T-cell (primary cell): Measurements from ENCODE around the gene ACSM4. TPM values are rescaled to one million over a fixed set of nuclear protein-coding genes. Genes with fewer than 3 reads are reported as not detected.
"Not testable (repeated sequence)": the region's sequence is repeated elsewhere in the genome, so short reads cannot be mapped to it uniquely, and the experiment has no call there.

Experiments
- ATAC-seq, 4 experiments: fragments of 200-7000 bp in 3 of 4; fragments of 150-1000 bp in 1 of 4; cut with Tn5 transposase; replicated peaks in 1 of 4; 1 replicate in 3 of 4; 2 replicates in 1 of 4; pipeline ENCODE4 v1.10.0; 2021; ENCODE audit warnings: moderate library complexity in 3 of 4, mild to moderate bottlenecking in 2 of 4, moderate number of reproducible peaks in 1 of 4
- CTCF ChIA-PET, 2 donors: fragments of 300-600 bp; sonication (Branson Sonifier 250); formaldehyde crosslinking; loops; one replicate each; lab custom pipeline; 2022; ENCODE audit warnings: antibody characterized with exemption in 2 of 2; lab: Charles Lee
- POLR2A ChIA-PET, 2 donors: fragments of 300-600 bp; sonication (Branson Sonifier 250); formaldehyde crosslinking; loops; one replicate each; lab custom pipeline; 2022; ENCODE audit warnings: antibody characterized with exemption in 2 of 2; lab: Charles Lee
- DNase-seq, 35 experiments: peaks; one replicate each; pipeline versions ENCODE4 v3.0.0 to v3.0.0-alpha.2; 2013 to 2023
- H3K27ac ChIP-seq: one replicate; pipeline ENCODE4 v1.5.1; 2013; ENCODE audit warnings: low read length
- H3K27me3 ChIP-seq, 2 experiments: replicated peaks in 1 of 2; 1 replicate in 1 of 2; 2 replicates in 1 of 2; pipeline versions ENCODE4 v1.6.1 to v1.7.0; 2013; ENCODE audit warnings: low read length in 1 of 2, mixed read lengths in 1 of 2; ENCODE audit not compliant: control insufficient read depth in 2 of 2, insufficient read depth in 2 of 2; ENCODE audit errors: extremely low read depth in 1 of 2
- H3K36me3 ChIP-seq, 2 donors: 1 replicate in 1 of 2; 2 replicates in 1 of 2; pipeline versions ENCODE4 v1.6.1 to v1.7.0; 2013; ENCODE audit warnings: low read length in 1 of 2; ENCODE audit not compliant: control insufficient read depth in 2 of 2, insufficient read depth in 1 of 2; ENCODE audit errors: extremely low read depth in 1 of 2
- H3K4me1 ChIP-seq, 2 experiments: 1 replicate in 1 of 2; 2 replicates in 1 of 2; pipeline versions ENCODE4 v1.6.1 to v1.7.0; 2013; ENCODE audit warnings: low read length in 2 of 2, mixed read lengths in 1 of 2; ENCODE audit not compliant: insufficient read depth in 2 of 2, control insufficient read depth in 1 of 2; ENCODE audit errors: extremely low read depth in 1 of 2
- H3K4me3 ChIP-seq, 2 donors: 1 replicate in 1 of 2; 2 replicates in 1 of 2; pipeline versions ENCODE4 v1.5.1 to v1.7.0; 2013; ENCODE audit warnings: mild to moderate bottlenecking in 2 of 2, low read length in 1 of 2, moderate library complexity in 1 of 2; ENCODE audit not compliant: control insufficient read depth in 1 of 2; ENCODE audit errors: extremely low read depth in 1 of 2
- H3K9me3 ChIP-seq: 2 replicates; pipeline ENCODE4 v1.7.0; 2013
- H3K27ac Mint-ChIP-seq, 2 donors: one replicate each; pipeline ENCODE4 v1.8.0; 2020 to 2021; ENCODE audit warnings: mild to moderate bottlenecking in 2 of 2, mixed read lengths in 2 of 2
- H3K27me3 Mint-ChIP-seq, 2 donors: one replicate each; pipeline ENCODE4 v1.8.0; 2021 to 2022; ENCODE audit warnings: mixed read lengths in 2 of 2
- H3K36me3 Mint-ChIP-seq: one replicate; pipeline ENCODE4 v1.8.0; 2021; ENCODE audit warnings: mixed read lengths
- H3K4me1 Mint-ChIP-seq, 3 donors: one replicate each; pipeline ENCODE4 v1.8.0; 2020 to 2022; ENCODE audit warnings: mixed read lengths in 3 of 3, mild to moderate bottlenecking in 1 of 3
- H3K4me3 Mint-ChIP-seq, 3 donors: one replicate each; pipeline ENCODE4 v1.8.0; 2020 to 2022; ENCODE audit warnings: mild to moderate bottlenecking in 3 of 3, mixed read lengths in 3 of 3, moderate library complexity in 3 of 3
- H3K9me3 Mint-ChIP-seq, 3 donors: one replicate each; pipeline ENCODE4 v1.8.0; 2020 to 2022; ENCODE audit warnings: mixed read lengths in 3 of 3
- WGBS: methylation state at CpG from one replicate; pipeline ENCODE4 v1.1.5; 2013; ENCODE audit warnings: missing lambda C conversion rate; ENCODE audit not compliant: insufficient coverage; 5-methylcytosine and 5-hydroxymethylcytosine counted together
- total RNA-seq, 35 experiments: library from RNA in 6 of 35; stranded (reverse) in 6 of 35; fragments of 120-200 nt in 1 of 35; gene quantifications; one replicate each; pipeline versions ENCODE4 v1.2.1 to v1.2.4 and lab custom pipeline; 2013 to 2026

Gene ACSM4
- total RNA-seq, 5 donors from 2014 or later (not counting 1 experiment from before 2014, with no cell fraction given): not detected

- CTCF ChIA-PET, H3K4me3 Mint-ChIP-seq, H3K27ac ChIP-seq, POLR2A ChIA-PET, H3K4me1 ChIP-seq, H3K36me3 Mint-ChIP-seq, DNase-seq, H3K9me3 Mint-ChIP-seq, H3K27me3 ChIP-seq, H3K4me1 Mint-ChIP-seq, H3K27ac Mint-ChIP-seq, ATAC-seq, H3K9me3 ChIP-seq, H3K4me3 ChIP-seq, H3K36me3 ChIP-seq: not testable (repeated sequence)
- H3K27me3 Mint-ChIP-seq: peaks cover 12 to 26% of the 10 kb centered on the region in 2 donors
Measured at GRCh38 chr12:7275482-7275881, 28.4 kb upstream of the ACSM4 start.

DNA sequence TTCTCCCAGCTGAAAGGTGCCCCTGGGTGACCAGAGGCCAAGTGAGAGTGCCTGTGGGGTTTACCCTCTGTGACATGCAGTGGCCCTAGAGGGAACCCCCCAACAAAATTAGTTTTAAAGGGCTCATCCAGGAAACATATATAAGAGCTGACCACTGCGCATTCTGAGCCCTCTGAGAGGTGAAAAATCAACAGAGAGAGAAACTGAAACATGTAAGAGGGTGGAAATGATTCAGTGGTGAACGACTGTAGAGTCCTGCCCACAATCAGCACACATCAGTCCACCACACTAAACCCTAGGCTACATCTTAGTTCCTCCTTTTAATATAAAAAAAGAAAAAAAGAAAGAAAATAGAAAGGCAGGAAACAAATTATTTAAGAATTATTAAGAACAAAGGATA, 21.0 kb upstream of the ACSM4 start:
- Histone ChIP-seq H3K36me3 (no peaks in the 10 kb centered on the region), H3K27me3 (peaks cover 0 to 15% of the 10 kb centered on the region in 2 experiments), H3K4me1 (no peaks in the 10 kb centered on the region), H3K27ac (no peak overlapping the region), H3K9me3 (no peaks in the 10 kb centered on the region), H3K4me3 (no peak overlapping the region)
- Mint-ChIP-seq H3K36me3 (no peaks in the 10 kb centered on the region), H3K9me3 (peaks cover 5 to 26% (median 21%) of the 10 kb centered on the region in 3 donors), H3K27me3 (peaks cover 42 to 45% of the 10 kb centered on the region in 2 donors), H3K4me1 (no peaks in the 10 kb centered on the region), H3K27ac (no peak overlapping the region), H3K4me3 (no peak overlapping the region)
- no CpG with 5 or more reads among the region's 2 CpGs for WGBS
- ChIA-PET CTCF (no interaction called here), POLR2A (no interaction called here)
- no peak for DNase-seq
- no peak for ATAC-seq

DNA sequence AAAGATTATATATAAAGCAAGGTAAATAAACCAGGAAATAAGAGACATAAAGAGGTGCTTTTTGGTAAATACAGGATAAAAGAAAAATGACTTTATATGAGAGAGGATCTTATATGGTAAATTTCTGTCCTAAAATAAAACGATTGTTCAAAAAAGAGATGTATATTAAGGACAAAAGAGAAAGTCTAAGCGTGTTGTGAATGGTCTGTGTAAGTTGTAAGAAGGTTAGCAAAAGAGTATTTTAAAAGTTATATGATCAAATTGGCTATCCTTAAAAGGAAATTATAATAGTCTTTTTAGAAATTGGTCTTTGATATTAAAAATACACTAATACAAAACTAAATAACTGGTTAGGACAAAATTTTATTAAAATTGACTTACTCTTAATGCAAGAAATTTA, 14.1 kb upstream of the ACSM4 start:
- Histone ChIP-seq H3K9me3 (no peaks in the 10 kb centered on the region), H3K36me3 (no peaks in the 10 kb centered on the region), H3K4me3 (no peak overlapping the region), H3K27ac (no peak overlapping the region), H3K4me1 (no peaks in the 10 kb centered on the region), H3K27me3 (no peaks in the 10 kb centered on the region)
- POLR2A ChIA-PET: no interaction called here
- H3K4me3 Mint-ChIP-seq: no peak overlapping the region
- no peak for ATAC-seq
- no peaks in the 10 kb centered on the region for H3K36me3 Mint-ChIP-seq
- WGBS: no CpG with 5 or more reads among the region's 2 CpGs
- peaks cover 16 to 27% of the 10 kb centered on the region in 2 donors for H3K27me3 Mint-ChIP-seq
- H3K4me1 Mint-ChIP-seq: no peaks in the 10 kb centered on the region
- H3K9me3 Mint-ChIP-seq: peaks cover 9 to 29% (median 24%) of the 10 kb centered on the region in 3 donors
- no peak overlapping the region for H3K27ac Mint-ChIP-seq
- CTCF ChIA-PET: interaction anchor here in 1 of 2 donors (0.7 kb wide), 1 partner anchor 284 kb away, joined by 3 read pairs; no protein-coding TSS in a partner anchor
- no peak for DNase-seq

DNA sequence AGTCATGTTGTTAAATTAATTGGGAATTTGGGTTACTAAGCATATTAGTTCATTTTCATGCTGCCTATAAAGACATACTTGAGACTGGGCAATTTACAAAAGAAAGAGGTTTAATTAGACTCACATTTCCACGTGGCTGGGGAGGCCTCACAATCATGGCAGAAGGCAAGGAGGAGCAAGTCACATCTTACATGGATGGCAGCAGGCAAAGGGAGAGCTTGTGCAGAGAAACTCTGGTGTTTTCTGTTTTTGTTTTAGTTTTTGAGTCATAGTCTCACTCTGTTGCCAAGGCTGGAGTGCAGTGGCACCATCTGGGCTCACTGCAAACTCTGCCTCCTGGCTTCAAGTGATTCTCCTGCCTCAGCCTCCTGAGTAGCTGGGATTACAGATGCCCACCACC, 13.3 kb upstream of the ACSM4 start:
- H3K4me3 Mint-ChIP-seq, POLR2A ChIA-PET: not testable (repeated sequence)

GRCh38 chr12:7292300-7292699, 11.6 kb upstream of the ACSM4 start:
- Mint-ChIP-seq H3K4me1 (no peaks in the 10 kb centered on the region), H3K4me3 (no peak overlapping the region), H3K36me3 (no peaks in the 10 kb centered on the region), H3K27me3 (peaks cover 12 to 16% of the 10 kb centered on the region in 2 donors), H3K27ac (no peak overlapping the region), H3K9me3 (peaks cover 4 to 15% (median 4%) of the 10 kb centered on the region in 3 donors)
- 83% methylated on average over 1 of the region's 2 CpGs for WGBS
- DNase-seq (no peak), ATAC-seq (no peak)
- H3K4me3 ChIP-seq: no peak overlapping the region
- POLR2A ChIA-PET: no interaction called here
- no peaks in the 10 kb centered on the region for H3K36me3 ChIP-seq
- H3K27ac ChIP-seq: no peak overlapping the region
- CTCF ChIA-PET: no interaction called here
- H3K27me3 ChIP-seq: no peaks in the 10 kb centered on the region
- H3K9me3 ChIP-seq: no peaks in the 10 kb centered on the region
- H3K4me1 ChIP-seq: no peaks in the 10 kb centered on the region

More for the DNA sequence above, 13.3 kb upstream of the ACSM4 start:
- H3K36me3 ChIP-seq, DNase-seq, CTCF ChIA-PET, H3K4me1 Mint-ChIP-seq, H3K27ac ChIP-seq, H3K4me1 ChIP-seq, H3K27ac Mint-ChIP-seq, H3K36me3 Mint-ChIP-seq, H3K4me3 ChIP-seq, H3K27me3 ChIP-seq, ATAC-seq, H3K9me3 ChIP-seq: not testable (repeated sequence)
- H3K27me3 Mint-ChIP-seq: peaks cover 12 to 22% of the 10 kb centered on the region in 2 donors
- WGBS: 14% methylated on average over 1 of the region's 1 CpG
- H3K9me3 Mint-ChIP-seq: peaks cover 9 to 27% (median 15%) of the 10 kb centered on the region in 3 donors

DNA sequence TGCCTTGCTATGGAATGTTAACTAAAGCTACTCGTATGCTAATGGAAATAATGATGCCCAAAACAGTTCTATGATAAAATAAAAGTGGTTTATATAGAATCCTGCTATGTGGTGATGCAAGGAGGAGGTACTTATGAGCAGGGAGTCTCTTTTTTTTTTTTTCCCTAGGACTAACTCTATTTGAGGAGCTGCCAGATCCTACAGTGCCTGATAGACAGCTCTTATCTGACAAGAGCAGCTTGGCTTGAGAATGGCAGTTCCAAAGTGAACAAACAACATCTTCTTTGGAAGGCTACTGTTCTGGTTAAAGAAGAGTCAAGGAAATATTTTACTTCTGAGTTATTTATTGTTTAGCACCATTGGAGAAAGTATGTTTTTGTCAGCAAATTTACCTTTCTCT, 10.2 kb upstream of the ACSM4 start:
- H3K4me1 ChIP-seq: no peaks in the 10 kb centered on the region
- H3K27me3 Mint-ChIP-seq: peaks cover 11 to 20% of the 10 kb centered on the region in 2 donors
- H3K9me3 Mint-ChIP-seq: peaks cover 3 to 9% (median 4%) of the 10 kb centered on the region in 3 donors
- 40% methylated on average over 1 of the region's 1 CpG for WGBS
- CTCF ChIA-PET: no interaction called here
- DNase-seq (no peak), ATAC-seq (no peak)
- no peaks in the 10 kb centered on the region for H3K9me3 ChIP-seq
- H3K27ac Mint-ChIP-seq: no peak overlapping the region
- no peaks in the 10 kb centered on the region for H3K36me3 ChIP-seq
- H3K4me3 Mint-ChIP-seq: no peak overlapping the region
- no peaks in the 10 kb centered on the region for H3K27me3 ChIP-seq
- POLR2A ChIA-PET: no interaction called here
- no peak overlapping the region for H3K27ac ChIP-seq
- no peak overlapping the region for H3K4me3 ChIP-seq
- no peaks in the 10 kb centered on the region for H3K4me1 Mint-ChIP-seq
- H3K36me3 Mint-ChIP-seq: no peaks in the 10 kb centered on the region

GRCh38 chr12:7295529-7295928, 8.3 kb upstream of the ACSM4 start:
- ATAC-seq: no peak
- WGBS: no CpG with 5 or more reads among the region's 1 CpG
- H3K9me3 Mint-ChIP-seq: peaks cover under 1 to 2% (median 2%) of the 10 kb centered on the region in 3 donors

More at GRCh38 chr12:7295529-7295928, 8.3 kb upstream of the ACSM4 start:
- H3K4me1 ChIP-seq: no peaks in the 10 kb centered on the region
- Mint-ChIP-seq H3K27me3 (peaks cover 9 to 31% of the 10 kb centered on the region in 2 donors), H3K36me3 (no peaks in the 10 kb centered on the region), H3K27ac (no peak overlapping the region), H3K4me3 (no peak overlapping the region), H3K4me1 (no peaks in the 10 kb centered on the region)
- no peaks in the 10 kb centered on the region for H3K9me3 ChIP-seq
- ChIA-PET CTCF (no interaction called here), POLR2A (no interaction called here)
- H3K27ac ChIP-seq: no peak overlapping the region
- H3K36me3 ChIP-seq: no peaks in the 10 kb centered on the region
- H3K27me3 ChIP-seq: no peaks in the 10 kb centered on the region
- H3K4me3 ChIP-seq: no peak overlapping the region
- DNase-seq: no peak
